Measurements from ENCODE around the gene MCCC1.

The MCCC1 gene

DNA sequence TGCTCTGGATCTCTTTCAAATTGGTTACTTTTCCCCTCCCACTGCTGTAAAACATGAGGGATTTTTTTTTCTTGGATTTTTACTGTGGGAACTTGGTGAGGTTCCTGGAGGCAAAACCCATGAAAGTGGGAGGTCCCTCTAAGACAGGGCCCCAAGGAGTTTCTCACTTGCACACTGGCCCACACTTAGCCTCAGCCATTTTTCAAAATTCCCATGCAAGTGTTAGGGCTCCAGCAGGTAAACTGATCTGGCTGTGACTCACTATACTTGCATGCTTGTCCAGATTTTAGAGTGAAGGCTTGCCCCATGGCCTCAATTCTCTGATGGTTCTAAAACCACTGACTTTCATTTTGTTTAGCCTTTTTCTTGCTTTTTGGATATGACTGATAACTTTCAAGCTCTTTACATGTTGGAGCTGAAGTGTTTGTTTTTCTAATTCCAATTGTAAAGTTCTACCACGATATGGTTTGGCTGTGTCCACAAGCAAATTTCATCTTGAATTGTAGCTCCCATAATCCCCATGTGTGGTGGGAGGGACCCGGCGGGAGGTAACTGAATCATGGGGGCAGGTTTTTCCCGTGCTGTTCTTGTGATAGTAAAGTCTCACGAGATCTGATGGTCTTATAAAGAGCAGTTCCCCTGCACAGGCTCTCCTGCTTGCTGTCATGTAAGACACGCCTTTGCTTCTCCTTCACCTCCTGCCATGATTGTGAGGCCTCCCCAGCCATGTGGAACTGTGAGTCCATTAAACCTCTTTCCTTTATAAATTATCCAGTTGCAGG lies 37.7 kb downstream of the MCCC1 start:
- Histone ChIP-seq H3K27me3 (no peaks in the 10 kb centered on the region), H3K9me3 (no peaks in the 10 kb centered on the region), H3K27ac (no peak overlapping the region), H3K36me3 (peaks cover 13% of the 10 kb centered on the region), H3K4me1 (ENCODE audit: control insufficient read depth in 1 of 2, insufficient read depth in 1 of 2, low read depth in 1 of 2, low read length in 1 of 2) (no peaks in the 10 kb centered on the region), H3K4me3 (ENCODE audit: low read depth in 1 of 2, low read length in 1 of 2) (no peak overlapping the region)
- TF ChIP-seq, protein P1, sequence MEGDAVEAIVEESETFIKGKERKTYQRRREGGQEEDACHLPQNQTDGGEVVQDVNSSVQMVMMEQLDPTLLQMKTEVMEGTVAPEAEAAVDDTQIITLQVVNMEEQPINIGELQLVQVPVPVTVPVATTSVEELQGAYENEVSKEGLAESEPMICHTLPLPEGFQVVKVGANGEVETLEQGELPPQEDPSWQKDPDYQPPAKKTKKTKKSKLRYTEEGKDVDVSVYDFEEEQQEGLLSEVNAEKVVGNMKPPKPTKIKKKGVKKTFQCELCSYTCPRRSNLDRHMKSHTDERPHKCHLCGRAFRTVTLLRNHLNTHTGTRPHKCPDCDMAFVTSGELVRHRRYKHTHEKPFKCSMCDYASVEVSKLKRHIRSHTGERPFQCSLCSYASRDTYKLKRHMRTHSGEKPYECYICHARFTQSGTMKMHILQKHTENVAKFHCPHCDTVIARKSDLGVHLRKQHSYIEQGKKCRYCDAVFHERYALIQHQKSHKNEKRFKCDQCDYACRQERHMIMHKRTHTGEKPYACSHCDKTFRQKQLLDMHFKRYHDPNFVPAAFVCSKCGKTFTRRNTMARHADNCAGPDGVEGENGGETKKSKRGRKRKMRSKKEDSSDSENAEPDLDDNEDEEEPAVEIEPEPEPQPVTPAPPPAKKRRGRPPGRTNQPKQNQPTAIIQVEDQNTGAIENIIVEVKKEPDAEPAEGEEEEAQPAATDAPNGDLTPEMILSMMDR (IDR thresholded peaks at IDR 0.05): no peak

DNA sequence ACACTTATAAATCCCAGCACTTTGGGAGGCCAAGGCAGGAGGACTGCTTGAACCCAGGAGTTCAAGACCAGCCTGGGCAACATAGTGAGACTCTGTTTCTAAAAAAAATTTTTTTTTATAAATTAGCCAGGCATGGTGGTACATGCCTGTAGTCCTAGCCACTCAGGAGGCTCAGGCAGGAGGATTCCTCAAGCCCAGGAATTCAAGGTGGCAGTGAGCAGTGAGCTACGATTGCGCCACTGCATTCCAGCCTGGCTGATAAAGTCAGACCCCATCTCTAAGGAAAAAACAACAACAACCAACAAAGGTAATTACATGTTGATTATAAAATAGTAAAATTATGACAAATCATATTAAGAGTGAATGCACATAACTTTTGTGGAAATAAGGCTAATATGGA lies 40.9 kb downstream of the MCCC1 start:
- Histone ChIP-seq H3K4me3 (ENCODE audit: low read depth in 1 of 2, low read length in 1 of 2) (no peak overlapping the region), H3K36me3 (peaks cover 20% of the 10 kb centered on the region), H3K27ac (no peak overlapping the region), H3K4me1 (ENCODE audit: control insufficient read depth in 1 of 2, insufficient read depth in 1 of 2, low read depth in 1 of 2, low read length in 1 of 2) (no peaks in the 10 kb centered on the region), H3K27me3 (no peaks in the 10 kb centered on the region), H3K9me3 (no peaks in the 10 kb centered on the region)
- TF ChIP-seq, protein P1 (IDR thresholded peaks at IDR 0.05): no peak

DNA sequence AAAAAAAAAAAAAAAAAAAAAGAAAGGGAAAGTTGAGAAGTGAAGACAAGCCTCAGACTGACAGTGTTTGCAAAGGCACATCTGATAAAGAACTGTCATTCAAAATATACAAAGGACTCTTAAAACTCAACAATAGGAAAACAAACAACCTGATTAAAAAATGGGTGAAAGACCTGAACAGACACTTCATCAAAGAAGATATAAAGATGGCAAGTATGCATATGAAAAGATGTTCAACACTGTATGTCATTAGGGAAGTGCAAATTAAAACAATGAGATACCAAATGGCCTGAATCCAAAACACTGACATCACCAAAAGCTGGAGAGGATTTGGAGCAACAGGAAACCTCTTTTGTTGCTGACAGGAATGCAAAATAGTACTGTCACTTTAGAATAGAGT lies 48.6 kb downstream of the MCCC1 start:
- Histone ChIP-seq H3K27ac (no peak overlapping the region), H3K4me3 (ENCODE audit: low read depth in 1 of 2, low read length in 1 of 2) (no peak overlapping the region), H3K4me1 (ENCODE audit: control insufficient read depth in 1 of 2, insufficient read depth in 1 of 2, low read depth in 1 of 2, low read length in 1 of 2) (no peaks in the 10 kb centered on the region), H3K9me3 (no peaks in the 10 kb centered on the region), H3K36me3 (peaks cover 27% of the 10 kb centered on the region), H3K27me3 (no peaks in the 10 kb centered on the region)
- TF ChIP-seq, protein P1 (IDR thresholded peaks at IDR 0.05): no peak

DNA sequence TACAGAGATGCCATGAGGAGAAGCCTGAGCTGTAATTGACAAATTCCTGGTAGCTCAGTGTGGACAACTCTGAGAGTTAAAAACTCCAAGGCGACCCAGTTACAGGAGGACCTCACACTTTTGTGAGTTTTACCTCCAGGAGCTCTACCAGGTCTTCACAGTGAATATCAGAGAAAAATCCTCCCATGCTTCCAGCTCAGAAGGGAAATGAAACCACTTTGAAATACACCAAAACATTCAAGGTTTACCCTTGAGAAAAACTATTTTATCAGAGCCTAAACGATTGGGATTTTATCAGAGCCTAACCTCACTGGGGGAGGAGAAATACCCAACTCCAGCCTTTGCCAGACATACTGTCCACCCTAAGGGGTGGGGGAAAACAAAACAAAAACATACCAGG lies 52.4 kb downstream of the MCCC1 start:
- TF ChIP-seq, protein P1 (IDR thresholded peaks at IDR 0.05): no peak
- H3K27ac ChIP-seq: no peak overlapping the region
- peaks cover 39% of the 10 kb centered on the region for H3K36me3 ChIP-seq
- H3K9me3 ChIP-seq: no peaks in the 10 kb centered on the region
- H3K27me3 ChIP-seq: no peaks in the 10 kb centered on the region
- no peaks in the 10 kb centered on the region for H3K4me1 ChIP-seq (ENCODE audit: control insufficient read depth in 1 of 2, insufficient read depth in 1 of 2, low read depth in 1 of 2, low read length in 1 of 2)
- H3K4me3 ChIP-seq (ENCODE audit: low read depth in 1 of 2, low read length in 1 of 2): no peak overlapping the region

DNA sequence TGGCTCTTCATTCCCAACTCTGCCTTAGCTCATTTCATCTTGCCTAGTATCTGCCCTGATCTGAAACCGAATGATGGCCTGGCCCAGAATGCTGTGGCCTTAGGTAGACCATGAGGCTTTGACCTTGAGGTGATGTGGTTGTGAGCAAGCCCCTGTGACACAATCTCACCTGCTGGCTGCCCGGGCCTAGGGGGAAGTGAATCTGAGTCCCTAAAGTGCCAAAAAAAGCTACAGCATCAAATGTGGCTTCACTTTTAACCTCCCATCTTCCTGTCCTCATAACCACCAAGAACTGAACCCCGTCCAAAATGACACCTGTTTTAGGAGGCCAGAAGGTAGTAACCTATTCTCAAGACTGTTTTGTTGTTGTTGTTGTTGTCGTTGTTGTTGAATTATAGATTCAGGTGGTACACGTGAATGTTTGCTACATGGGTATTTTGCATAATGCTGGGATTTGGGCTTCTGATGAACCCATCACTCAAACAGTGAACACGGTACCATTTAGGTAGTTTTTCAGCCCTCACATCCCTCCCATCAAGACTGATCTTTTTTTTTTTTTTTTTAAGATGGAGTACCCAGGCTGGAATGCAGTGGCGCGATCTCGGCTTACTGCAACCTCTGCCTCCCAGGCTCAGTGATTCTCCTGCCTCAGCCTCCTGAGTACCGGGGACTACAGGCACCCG lies 54.6 kb downstream of the MCCC1 start:
- H3K27me3 ChIP-seq: no peaks in the 10 kb centered on the region
- no peak overlapping the region for H3K4me3 ChIP-seq (ENCODE audit: low read depth in 1 of 2, low read length in 1 of 2)
- H3K9me3 ChIP-seq: no peaks in the 10 kb centered on the region
- H3K36me3 ChIP-seq: peaks cover 29% of the 10 kb centered on the region
- TF ChIP-seq, protein P1 (IDR thresholded peaks at IDR 0.05): no peak
- H3K4me1 ChIP-seq (ENCODE audit: control insufficient read depth in 1 of 2, insufficient read depth in 1 of 2, low read depth in 1 of 2, low read length in 1 of 2): no peaks in the 10 kb centered on the region
- no peak overlapping the region for H3K27ac ChIP-seq
